ENCODE results near the gene SPECC1.

GRCh38 chr17:20315311-20315710 lies 306.2 kb downstream of the SPECC1 start:
- no peak for TF ChIP-seq POLR2A (IDR thresholded peaks at IDR 0.05; ENCODE audit: low read length)
- no peak for TF ChIP-seq GATA1 (IDR thresholded peaks at IDR 0.05; ENCODE audit: low read depth, low read length)

Measured in erythroblast (primary cell).